Activated CD8-positive, alpha-beta memory T cell treated with anti-CD3 and anti-CD28 coated beads for 48 hours (primary cell): ENCODE results near the gene ACOXL.

ENCODE experiments used
- DNase-seq, 3 experiments: peaks; one replicate each; pipeline ENCODE4 v3.0.0-alpha.2; 2020; ENCODE audit warnings: low read depth in 2 of 3, low spot score in 2 of 3

The ACOXL gene

GRCh38 chr2:110872521-110872920 lies 140.1 kb downstream of the ACOXL start:
- DNase-seq = no peak

GRCh38 chr2:110873056-110873502 lies 140.7 kb downstream of the ACOXL start:
- DNase-seq = no peak

- no peak for DNase-seq
Measured at GRCh38 chr2:110873597-110874452, 141.5 kb downstream of the ACOXL start.

GRCh38 chr2:110874453-110875383 lies 142.3 kb downstream of the ACOXL start:
- DNase-seq = no peak

DNA sequence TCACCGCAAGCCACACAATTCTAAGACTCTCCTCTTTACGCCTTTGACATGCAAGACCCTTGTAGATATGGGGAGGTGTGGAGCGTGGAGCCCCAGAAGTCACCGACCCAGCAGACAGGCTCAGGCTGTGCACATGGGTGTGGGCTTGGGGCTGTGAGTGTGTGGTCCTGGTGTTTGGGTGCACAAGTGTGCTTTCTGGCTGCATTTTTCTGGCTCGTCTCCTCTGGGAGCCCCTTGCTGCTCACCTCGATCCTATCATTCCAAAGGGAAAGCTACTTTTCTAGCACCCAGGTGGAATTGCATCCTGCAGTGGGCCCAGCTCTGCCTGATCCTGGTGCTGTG lies 143.0 kb downstream of the ACOXL start:
- no peak for DNase-seq

DNA sequence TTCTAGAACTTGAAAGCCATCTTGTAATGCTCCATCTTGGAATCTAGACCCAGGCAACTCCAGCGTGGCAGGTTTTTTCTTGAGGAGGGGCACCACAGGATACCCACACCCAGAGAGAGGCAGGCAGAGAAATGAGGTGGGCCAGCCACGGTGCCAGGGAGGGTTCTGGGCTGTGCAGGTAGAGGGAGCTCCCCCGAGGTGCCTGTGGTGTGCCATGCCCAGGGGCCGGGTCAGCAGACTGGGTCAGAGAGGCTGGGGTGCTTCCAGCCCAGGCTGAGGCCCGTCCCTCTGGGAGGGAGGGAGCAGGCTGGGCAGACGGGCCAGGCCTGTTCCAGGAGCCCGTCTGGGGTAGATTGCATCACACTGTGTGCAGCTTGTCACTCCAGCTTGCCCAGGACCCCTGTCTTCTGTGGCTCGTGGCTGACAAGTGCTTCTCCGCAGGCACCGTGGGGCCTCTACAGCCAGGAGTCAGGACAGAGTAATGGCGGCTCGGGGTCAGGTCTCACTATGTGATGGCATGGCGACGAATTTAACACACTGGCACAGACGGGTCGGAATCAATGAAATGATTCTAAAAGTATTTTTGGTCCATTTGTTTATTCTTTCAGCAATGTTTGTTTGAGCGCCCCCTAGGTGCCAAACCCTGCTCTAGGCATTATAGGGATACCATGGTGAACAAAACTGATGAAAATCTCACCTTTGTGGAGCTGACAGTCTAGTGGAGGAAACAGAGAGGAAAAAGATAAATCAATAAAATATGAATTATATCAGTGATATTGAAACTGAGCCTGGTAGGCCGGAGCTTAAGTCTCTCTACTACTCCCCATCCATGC lies 144.0 kb downstream of the ACOXL start:
- DNase-seq = no peak

GRCh38 chr2:110877031-110877827 lies 144.9 kb downstream of the ACOXL start:
- DNase-seq = no peak

- DNase-seq = no peak
Measured at GRCh38 chr2:110878150-110878549, 145.8 kb downstream of the ACOXL start.

DNA sequence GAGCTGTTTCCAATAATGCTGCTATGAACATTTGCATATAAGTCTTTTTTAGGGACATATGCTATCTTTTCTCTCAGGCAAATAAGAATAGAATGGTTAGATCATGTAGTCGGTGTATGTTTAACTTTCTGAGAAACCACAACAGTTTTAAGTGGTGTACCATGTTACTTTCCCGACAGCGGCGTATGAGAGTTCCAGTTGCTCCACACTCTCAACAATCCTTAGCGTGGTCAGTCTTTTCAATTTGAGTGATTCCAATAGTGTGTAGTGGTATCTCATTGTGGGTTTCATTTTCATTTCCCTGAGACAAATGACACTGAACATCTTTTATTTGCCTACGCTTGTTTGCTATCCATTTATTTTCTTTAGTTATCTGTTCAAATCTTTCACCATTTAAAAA lies 149.5 kb downstream of the ACOXL start:
- DNase-seq = no peak

DNA sequence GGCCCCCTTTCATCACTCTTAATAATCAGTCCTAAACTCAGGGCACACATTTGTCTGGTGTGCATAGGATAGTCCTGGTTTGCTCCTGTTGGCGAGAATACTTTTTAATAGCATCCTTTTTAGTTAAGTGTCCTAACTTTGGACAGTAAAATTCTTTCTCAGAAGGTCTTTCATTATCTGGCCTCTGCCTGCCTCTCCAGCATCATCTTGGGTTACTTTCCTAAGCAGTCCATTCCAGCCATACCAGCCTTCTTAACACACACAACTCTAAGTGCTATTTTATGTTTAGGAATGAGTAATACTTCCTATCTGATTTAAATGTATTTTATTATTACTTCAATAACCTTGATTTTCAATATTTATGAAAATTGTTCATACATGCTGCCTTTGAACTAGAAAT lies 151.0 kb downstream of the ACOXL start:
- DNase-seq = no peak

GRCh38 chr2:110885256-110885655 lies 152.9 kb downstream of the ACOXL start:
- DNase-seq = no peak

GRCh38 chr2:110886826-110887573 lies 154.6 kb downstream of the ACOXL start:
- no peak for DNase-seq

GRCh38 chr2:110888411-110888810 lies 156.0 kb downstream of the ACOXL start:
- no peak for DNase-seq

DNA sequence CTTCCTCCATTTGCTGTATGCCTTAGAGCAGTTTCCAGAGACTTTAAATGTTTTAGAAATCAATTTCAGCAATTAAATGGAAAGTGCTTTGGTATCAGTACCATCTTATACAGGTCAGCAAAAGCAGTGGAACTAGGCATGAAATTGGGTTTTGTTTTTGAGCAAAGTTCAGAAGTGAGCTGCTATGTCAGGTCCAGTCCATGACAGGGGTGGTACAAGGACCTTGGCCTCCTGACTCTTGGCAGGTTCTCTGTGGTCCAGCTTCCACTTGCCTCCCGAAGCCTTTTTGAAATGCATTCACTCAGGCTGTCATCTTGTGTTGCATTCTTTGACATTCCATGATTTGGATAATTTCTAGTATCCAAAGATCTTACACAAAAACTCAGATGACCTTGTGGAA lies 159.3 kb downstream of the ACOXL start:
- no peak for DNase-seq

- DNase-seq = no peak
Measured at GRCh38 chr2:110896226-110896625, 163.9 kb downstream of the ACOXL start.

- DNase-seq = no peak
Measured at GRCh38 chr2:110897966-110898365, 165.6 kb downstream of the ACOXL start.

DNA sequence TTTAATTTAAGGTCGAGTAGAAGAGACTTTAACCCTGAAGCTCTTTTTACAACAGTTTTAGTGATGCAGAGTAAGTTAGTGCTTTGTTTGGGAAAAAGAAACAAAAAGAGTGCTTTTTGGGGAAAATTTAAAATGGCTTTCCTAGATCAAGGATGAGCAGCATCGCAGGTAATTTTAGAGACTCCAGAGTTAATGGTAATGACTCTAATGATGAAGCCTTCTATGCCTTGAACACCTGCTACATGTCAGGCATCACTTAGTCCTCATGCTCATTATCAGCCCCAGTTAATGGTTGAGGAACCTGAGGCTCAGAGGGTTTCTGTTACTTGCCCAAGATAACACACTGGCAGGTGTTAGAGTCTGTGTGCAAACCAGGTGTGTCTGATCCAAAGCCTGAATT lies 167.8 kb downstream of the ACOXL start:
- DNase-seq = no peak

GRCh38 chr2:110903548-110903947 lies 171.2 kb downstream of the ACOXL start:
- DNase-seq = no peak

DNA sequence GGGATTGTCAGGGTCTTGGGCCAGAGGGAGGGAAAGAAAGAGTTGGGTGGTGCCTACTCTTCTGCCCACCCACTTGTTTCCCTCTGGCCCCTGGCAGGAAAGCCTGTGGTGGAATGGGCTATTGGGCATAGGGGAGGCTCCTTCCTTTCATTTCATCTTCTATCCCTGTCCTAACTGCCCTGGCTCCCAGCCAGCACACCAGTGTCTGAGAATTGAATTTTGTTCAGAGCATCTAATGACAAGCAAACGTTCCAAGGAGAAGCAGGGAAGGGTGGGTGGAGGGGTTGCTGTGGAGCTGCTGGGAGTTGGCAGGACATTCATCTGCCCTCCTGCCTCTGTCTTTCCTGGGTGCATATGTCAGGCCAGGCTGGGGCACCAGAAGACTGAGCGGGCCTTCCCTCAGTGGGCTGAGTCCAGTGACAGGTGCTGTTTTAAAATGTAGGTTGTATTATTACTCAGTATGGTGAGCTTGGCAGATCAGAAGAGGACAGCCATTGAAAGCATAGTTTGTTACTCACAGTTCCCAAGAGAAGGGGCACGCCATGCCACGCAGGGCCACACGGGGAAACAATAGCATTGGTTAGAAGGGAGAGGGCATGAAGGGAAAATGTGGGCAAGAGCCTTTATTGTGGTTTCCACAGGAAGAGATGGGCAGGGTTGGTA lies 171.9 kb downstream of the ACOXL start:
- DNase-seq = no peak
